ENCODE results near the gene DNER. TPM values are rescaled to one million over a fixed set of nuclear protein-coding genes. Genes with fewer than 3 reads are reported as not detected.

Gene DNER
- total RNA-seq, 4 donors from 2014 or later = 1.9 to 24.7 (median 4.9) TPM

GRCh38 chr2:229660391-229660790 is 54.0 kb downstream of the DNER start:
- Histone ChIP-seq H3K27me3 (no peaks in the 10 kb centered on the region), H3K4me1 (no peaks in the 10 kb centered on the region), H3K4me3 (no peak overlapping the region), H3K9me3 (no peaks in the 10 kb centered on the region), H3K36me3 (no peaks in the 10 kb centered on the region), H3K27ac (no peak overlapping the region)
- intact Hi-C loops (cut with DNase I; ENCODE audit: low total_unique reads) = no loop called here
- TF ChIP-seq CTCF (IDR thresholded peaks at IDR 0.05) (no peak), POLR2A (IDR thresholded peaks at IDR 0.05) (no peak)
- no peak for DNase-seq

GRCh38 chr2:229658004-229658403 is 56.4 kb downstream of the DNER start:
- H3K4me1 ChIP-seq = no peaks in the 10 kb centered on the region
- no peaks in the 10 kb centered on the region for H3K36me3 ChIP-seq
- DNase-seq = no peak
- H3K4me3 ChIP-seq = no peak overlapping the region
- H3K27me3 ChIP-seq = no peaks in the 10 kb centered on the region
- no peaks in the 10 kb centered on the region for H3K9me3 ChIP-seq
- TF ChIP-seq POLR2A (IDR thresholded peaks at IDR 0.05) (no peak), CTCF (IDR thresholded peaks at IDR 0.05) (no peak)
- intact Hi-C loops (cut with DNase I; ENCODE audit: low total_unique reads) = no loop called here
- H3K27ac ChIP-seq = no peak overlapping the region

GRCh38 chr2:229654437-229654836 is 59.9 kb downstream of the DNER start:
- Histone ChIP-seq H3K27me3 (no peaks in the 10 kb centered on the region), H3K27ac (no peak overlapping the region), H3K4me3 (no peak overlapping the region), H3K4me1 (no peaks in the 10 kb centered on the region), H3K36me3 (no peaks in the 10 kb centered on the region), H3K9me3 (no peaks in the 10 kb centered on the region)
- intact Hi-C loops (cut with DNase I; ENCODE audit: low total_unique reads) = no loop called here
- DNase-seq = no peak
- TF ChIP-seq POLR2A (IDR thresholded peaks at IDR 0.05) (no peak), CTCF (IDR thresholded peaks at IDR 0.05) (no peak)

GRCh38 chr2:229653531-229653930 is 60.8 kb downstream of the DNER start:
- intact Hi-C loops (cut with DNase I; ENCODE audit: low total_unique reads) = no loop called here
- H3K4me1 ChIP-seq = no peaks in the 10 kb centered on the region

GRCh38 chr2:229652796-229653195 is 61.6 kb downstream of the DNER start:
- H3K27ac ChIP-seq = no peak overlapping the region
- intact Hi-C loops (cut with DNase I; ENCODE audit: low total_unique reads) = no loop called here
- no peak for TF ChIP-seq POLR2A (IDR thresholded peaks at IDR 0.05)
- TF ChIP-seq CTCF (IDR thresholded peaks at IDR 0.05) = no peak
- no peak overlapping the region for H3K4me3 ChIP-seq
- no peaks in the 10 kb centered on the region for H3K4me1 ChIP-seq
- H3K9me3 ChIP-seq = no peaks in the 10 kb centered on the region
- no peaks in the 10 kb centered on the region for H3K36me3 ChIP-seq
- H3K27me3 ChIP-seq = no peaks in the 10 kb centered on the region
- no peak for DNase-seq

More at GRCh38 chr2:229653531-229653930, 60.8 kb downstream of the DNER start:
- Histone ChIP-seq H3K36me3 (no peaks in the 10 kb centered on the region), H3K9me3 (no peaks in the 10 kb centered on the region), H3K27ac (no peak overlapping the region), H3K27me3 (no peaks in the 10 kb centered on the region), H3K4me3 (no peak overlapping the region)
- no peak for TF ChIP-seq POLR2A (IDR thresholded peaks at IDR 0.05)
- no peak for TF ChIP-seq CTCF (IDR thresholded peaks at IDR 0.05)
- no peak for DNase-seq
